NCI-H524 (cell line): ENCODE measurements around the gene NUP35.

ENCODE experiments used
- DNase-seq, 2 experiments: peaks; one replicate each; lab custom pipeline; 2025; lab: John Stamatoyannopoulos, UW

Gene NUP35

GRCh38 chr2:183124222-183124956 lies at the start of gene NUP35:
Gene NUP35, plus strand, starts transcription at chr2:183124443. Its CDS starts 15 bp downstream, at chr2:183124458.
- peak; percentile 89 to 95 for DNase-seq

- DNase-seq: peak in 1 of 2 experiments; percentile 80
Observed at GRCh38 chr2:183078163-183078463, 46.1 kb upstream of the NUP35 start.

- DNase-seq: peak; percentile 86 to 96
Observed at GRCh38 chr2:183078464-183079138, 45.6 kb upstream of the NUP35 start, which contains the start of gene DUSP19. Gene DUSP19, plus strand, starts transcription at chr2:183078747. Its CDS starts 187 bp downstream, at chr2:183078934.

GRCh38 chr2:183079139-183079775 lies 45.0 kb upstream of the NUP35 start:
- peak in 1 of 2 experiments; percentile 18 for DNase-seq

- DNase-seq: no peak
Observed at GRCh38 chr2:183081911-183082310, 42.3 kb upstream of the NUP35 start.

GRCh38 chr2:183088061-183088460 lies 36.2 kb upstream of the NUP35 start:
- DNase-seq: no peak

GRCh38 chr2:183089192-183089851 lies 34.9 kb upstream of the NUP35 start:
- DNase-seq: no peak

- no peak for DNase-seq
Observed at GRCh38 chr2:183091318-183091953, 32.8 kb upstream of the NUP35 start.

- DNase-seq: no peak
Observed at GRCh38 chr2:183091954-183092345, 32.3 kb upstream of the NUP35 start.

- peak in 1 of 2 experiments; percentile 3 for DNase-seq
Observed at GRCh38 chr2:183093857-183094657, 30.2 kb upstream of the NUP35 start.

GRCh38 chr2:183105402-183106134 lies 18.7 kb upstream of the NUP35 start:
- DNase-seq: no peak

GRCh38 chr2:183112577-183112976 lies 11.7 kb upstream of the NUP35 start:
- DNase-seq: no peak

GRCh38 chr2:183113630-183114029 lies 10.6 kb upstream of the NUP35 start:
- no peak for DNase-seq

GRCh38 chr2:183117226-183117625 lies 7.0 kb upstream of the NUP35 start:
- DNase-seq: no peak

GRCh38 chr2:183123117-183123958 lies 905 bp upstream of the NUP35 start:
- DNase-seq: peak in 1 of 2 experiments; percentile 43

GRCh38 chr2:183123959-183124221 lies 353 bp upstream of the NUP35 start:
- DNase-seq: no peak

- DNase-seq: no peak
Observed at GRCh38 chr2:183124957-183125255, 663 bp downstream of the NUP35 start.

GRCh38 chr2:183125659-183126341 lies 1.6 kb downstream of the NUP35 start:
- no peak for DNase-seq

- no peak for DNase-seq
Observed at GRCh38 chr2:183126635-183127034, 2.4 kb downstream of the NUP35 start.
